ENCODE results near the gene SFXN3.

Gene SFXN3

DNA sequence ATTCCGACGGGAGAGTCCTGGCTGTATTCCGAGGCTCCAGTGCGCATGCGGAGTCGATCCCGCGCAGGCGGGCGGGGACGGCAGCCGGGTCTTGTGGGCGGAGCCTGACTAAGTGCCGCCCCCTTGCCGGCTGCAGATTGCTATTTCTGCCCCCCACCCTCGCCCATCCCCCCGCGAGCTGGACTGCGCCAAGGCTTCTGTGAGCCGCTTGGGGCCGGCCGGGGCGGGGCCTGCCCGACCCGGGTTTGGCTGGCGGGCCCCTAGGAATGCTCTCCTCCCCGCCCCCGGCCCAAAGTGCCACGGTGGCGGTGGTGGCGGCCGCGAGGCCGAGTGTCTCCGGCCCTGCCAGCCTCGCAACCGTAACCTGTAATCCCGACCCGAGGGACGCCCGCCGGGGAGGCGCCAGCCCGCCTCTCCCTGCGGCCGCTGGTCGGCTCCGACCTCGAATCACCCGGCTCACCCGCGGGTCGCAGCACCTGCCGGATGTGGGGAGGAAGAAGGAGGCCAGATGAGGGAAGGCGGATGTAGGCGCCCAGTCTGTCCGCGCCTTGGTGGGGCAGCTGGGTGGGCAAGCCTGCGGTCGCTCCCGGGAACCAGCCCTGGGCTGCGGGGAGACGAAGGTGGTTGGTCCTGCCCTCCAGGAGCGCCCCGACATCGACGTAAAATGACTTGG, 30.1 kb downstream of the SFXN3 start:
- peak; percentile 94 for DNase-seq

GRCh38 chr10:101061624-101062231, 30.7 kb downstream of the SFXN3 start, which contains the start of gene KAZALD1:
Gene KAZALD1, plus strand, starts transcription at chr10:101061989. Its CDS starts 604 bp downstream, at chr10:101062593.
- DNase-seq: no peak

- peak; percentile 73 for DNase-seq
These were observed 31.4 kb downstream of the SFXN3 start for GRCh38 chr10:101062232-101063049.

DNA sequence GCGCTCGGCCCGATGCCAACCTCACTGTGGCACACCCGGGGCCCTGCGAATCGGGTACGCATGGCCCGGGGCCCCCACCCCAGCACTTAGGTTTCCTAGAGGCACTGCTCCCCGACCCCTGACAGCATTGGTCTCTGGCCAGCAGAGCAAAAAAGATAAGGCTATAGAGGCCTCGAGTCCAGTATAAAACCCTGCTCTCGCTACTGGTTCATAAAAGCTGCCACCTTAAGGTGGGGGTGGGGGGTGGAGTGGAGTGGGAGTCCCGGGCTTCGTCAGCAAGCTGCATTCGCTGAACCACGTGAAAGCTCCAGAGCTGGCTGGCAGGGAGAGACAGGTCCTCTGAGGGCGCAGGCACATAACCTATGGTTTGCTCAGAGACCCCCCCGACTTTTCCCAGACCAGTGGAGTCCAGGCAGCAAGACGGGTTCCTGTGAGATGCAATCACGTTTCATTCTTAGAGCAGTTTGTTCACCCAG, 32.1 kb downstream of the SFXN3 start:
- no peak for DNase-seq

DNA sequence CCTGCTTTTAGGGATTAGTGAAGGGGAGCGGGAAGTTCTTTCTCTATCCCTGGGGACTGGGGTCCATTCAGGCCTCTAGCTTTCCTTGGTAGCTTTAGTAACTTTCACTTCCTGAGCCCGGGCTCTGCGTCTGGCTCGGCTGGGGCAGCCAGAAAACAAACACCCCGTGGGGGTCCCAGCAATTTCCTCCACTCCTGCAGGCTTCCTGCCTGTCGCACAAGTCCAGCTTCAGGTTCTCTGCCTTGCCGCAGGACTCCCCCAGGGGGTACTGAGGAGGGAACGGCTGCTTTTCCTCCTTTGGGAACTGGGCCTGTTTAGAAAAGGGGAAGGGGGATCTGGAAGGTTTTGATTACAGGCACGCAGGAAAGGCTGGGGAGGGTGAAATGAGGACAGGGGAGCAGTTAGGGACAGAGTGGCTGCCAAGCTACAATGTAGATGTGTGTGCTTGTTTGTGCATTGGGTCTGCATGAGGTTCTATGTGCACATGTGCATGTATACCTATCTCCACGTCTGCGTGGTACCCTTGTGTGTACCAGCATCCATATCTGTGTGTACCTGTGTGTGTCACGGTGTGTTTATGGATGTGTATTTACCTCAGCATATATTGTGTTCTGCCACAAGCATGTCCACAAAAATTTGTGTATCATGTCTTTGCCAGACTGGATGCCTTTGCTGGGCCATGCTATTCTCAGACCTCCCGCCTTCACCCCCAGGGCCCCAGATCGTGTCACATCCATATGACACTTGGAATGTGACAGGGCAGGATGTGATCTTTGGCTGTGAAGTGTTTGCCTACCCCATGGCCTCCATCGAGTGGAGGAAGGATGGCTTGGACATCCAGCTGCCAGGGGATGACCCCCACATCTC, 32.7 kb downstream of the SFXN3 start:
- no peak for DNase-seq

DNA sequence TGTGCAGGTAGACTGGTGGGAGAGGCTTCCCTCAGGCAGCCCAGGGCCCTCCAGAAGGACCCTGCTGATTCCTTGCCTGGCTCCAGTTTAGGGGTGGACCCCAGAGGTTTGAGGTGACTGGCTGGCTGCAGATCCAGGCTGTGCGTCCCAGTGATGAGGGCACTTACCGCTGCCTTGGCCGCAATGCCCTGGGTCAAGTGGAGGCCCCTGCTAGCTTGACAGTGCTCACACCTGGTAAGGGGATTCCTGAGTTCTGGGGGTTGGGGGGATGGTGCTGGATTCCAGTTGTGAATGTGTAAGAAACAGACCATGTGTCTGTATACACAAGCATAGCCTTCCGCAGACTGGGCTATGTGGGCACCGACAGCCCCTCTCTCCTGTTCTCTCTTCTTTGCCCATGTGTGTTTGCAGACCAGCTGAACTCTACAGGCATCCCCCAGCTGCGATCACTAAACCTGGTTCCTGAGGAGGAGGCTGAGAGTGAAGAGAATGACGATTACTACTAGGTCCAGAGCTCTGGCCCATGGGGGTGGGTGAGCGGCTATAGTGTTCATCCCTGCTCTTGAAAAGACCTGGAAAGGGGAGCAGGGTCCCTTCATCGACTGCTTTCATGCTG, 33.5 kb downstream of the SFXN3 start:
- no peak for DNase-seq

DNA sequence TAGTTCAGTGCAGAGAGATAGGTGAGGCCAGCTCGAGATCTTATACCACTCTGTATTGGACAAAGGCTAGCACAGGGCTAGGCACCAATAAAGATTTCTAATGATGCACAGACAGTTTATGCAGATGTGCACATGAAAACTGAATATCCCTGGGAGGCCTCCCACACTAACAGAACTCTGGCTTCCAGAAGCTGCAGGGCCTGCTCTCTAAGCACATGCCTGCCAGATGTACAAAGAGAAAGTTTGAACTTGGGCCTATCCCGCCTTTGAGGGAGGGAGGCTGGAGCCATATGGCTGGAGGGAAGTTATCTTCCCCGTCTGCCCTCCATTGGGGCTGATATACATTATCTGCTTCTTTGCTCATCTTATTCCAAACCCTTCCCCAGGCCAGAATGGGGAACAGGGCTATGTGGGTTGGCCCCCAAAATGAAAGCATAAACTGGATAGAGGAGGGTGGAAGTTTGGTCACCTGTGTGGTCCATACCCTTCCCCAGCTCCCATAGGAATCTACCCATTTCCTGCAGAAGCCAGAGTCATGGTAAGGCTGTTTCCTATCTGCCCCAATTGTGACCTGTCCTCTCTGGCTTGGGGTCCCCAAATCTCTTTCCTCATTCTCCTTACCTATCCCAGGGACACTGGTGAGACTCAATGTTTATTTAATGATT, 34.6 kb downstream of the SFXN3 start:
- DNase-seq: no peak

- DNase-seq: peak; percentile 59
These were observed 35.3 kb downstream of the SFXN3 start for GRCh38 chr10:101066146-101066895.

- DNase-seq: no peak
These were observed 35.9 kb downstream of the SFXN3 start for GRCh38 chr10:101066896-101067355.

GRCh38 chr10:101067356-101068083, 36.5 kb downstream of the SFXN3 start:
- DNase-seq: peak; percentile 89

GRCh38 chr10:101069441-101069840, 38.4 kb downstream of the SFXN3 start:
- no peak for DNase-seq

DNA sequence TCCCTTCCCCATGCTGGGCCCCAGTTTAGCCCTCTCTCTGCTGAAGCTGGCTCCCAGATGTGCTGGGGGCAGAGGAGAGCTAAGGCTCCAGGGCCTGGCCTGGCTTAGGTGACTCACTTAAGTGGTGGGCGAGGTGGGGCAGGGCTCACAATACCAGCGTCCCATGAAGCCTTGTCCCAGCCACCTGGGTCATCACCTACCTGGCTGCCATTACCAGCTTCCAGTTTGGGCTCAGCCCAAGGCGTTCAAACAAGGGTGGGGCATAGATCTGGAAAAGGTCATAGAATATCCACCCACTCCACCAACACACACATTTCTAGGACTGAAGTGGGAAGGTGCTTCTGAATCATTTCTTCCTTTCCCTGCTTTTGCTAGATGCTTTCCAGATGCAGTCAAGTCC, 39.1 kb downstream of the SFXN3 start:
- no peak for DNase-seq

DNA sequence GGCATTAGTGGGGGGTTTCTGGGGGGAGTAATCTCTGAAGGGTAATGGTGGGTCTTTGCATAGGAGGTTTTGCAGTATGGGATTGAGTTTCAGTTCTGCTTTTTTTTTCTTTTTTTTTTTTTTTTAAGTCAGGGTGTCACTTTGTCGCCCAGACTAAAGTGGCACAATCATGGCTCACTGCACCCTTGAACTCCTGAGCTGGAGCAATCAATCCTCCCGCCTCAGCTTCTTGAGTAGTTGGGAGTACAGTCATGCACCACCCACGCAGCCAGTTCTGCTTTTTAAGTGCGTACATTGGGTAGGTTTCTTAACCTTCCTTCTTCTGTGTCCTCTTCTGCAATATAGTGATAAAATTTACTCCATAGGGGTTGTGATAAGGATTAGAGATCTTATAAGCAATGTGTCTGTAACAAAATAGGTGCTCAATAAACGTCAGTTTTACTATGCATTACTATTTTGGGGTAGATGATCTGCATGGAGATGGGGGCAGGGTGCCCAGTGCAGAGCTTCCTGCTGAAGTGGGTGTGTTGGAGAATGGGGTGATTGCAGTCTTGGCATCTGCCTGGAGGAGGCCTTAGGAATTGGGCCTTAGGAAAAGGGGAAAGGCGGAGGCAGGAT, 40.3 kb downstream of the SFXN3 start:
- no peak for DNase-seq

DNA sequence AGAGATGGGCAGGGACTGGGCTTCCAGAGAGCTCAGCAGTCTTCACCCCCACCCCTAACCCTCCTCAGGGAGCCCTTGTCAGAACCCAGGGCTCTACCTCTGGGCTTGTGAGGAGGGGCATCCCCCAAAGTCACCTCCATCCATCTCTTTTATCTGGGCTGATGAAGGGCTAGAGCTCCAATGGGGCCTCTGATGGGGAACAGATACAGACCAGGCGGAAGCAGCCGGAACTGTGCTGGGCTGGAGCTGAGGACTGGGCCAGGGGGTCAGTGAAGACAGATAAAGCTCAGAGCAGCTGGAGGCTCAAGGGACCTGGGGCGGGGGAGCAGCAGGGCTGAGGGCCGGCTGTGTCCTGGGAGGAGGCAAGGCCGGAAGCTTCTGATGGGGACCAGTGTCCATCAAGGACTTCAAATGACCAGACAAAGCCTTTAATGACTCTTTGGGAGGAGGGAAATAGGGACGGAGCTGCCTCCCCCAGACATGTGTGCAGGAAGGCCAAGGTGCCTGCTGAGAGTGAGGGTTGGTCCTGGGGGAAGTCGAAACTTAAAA, 40.9 kb downstream of the SFXN3 start:
- no peak for DNase-seq

- no peak for DNase-seq
These were observed 41.9 kb downstream of the SFXN3 start for GRCh38 chr10:101072923-101073322.

- DNase-seq: no peak
These were observed 42.6 kb downstream of the SFXN3 start for GRCh38 chr10:101073631-101074030.

DNA sequence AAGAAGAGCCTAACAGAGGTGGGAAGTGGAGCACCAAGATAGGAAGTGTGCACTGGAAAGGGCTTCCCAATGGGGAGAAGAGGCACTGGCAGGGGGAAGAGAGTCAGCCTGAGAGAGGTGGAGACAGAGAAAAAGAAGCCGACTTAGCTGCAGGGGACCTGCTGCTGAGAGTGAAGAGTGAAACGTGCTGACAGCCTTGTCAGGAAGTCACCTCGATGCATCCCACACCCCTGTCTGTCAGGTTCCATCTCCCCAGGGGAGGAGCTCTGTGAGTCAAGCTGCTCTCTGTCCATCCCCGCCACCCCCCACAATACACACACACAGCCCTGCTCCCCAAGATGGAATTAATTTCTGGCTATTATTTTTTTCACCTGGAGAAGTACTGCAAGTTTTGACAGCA, 44.7 kb downstream of the SFXN3 start:
- no peak for DNase-seq

DNA sequence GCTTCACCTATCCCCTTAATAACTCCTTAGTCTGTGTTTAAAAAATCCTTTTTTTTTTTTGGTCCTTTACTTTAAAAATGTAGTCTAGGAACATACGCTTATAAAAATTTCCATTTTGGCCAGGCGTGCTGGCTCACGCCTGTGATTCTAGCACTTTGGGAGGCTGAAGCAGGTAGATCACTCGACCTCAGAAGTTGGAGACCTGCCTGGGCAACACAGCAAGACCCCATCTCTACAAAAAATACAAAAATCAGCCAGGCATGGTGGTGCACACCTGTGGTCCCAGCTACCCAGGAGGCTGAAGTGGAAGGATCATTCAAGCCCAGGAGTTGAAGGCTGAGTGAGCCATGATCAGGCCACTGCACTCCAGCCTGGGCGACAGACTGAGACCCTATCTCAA, 45.6 kb downstream of the SFXN3 start:
- DNase-seq: no peak

- DNase-seq: no peak
These were observed 48.8 kb downstream of the SFXN3 start for GRCh38 chr10:101079874-101080273.
